ENCODE data around the gene CDK5RAP2.

Gene CDK5RAP2

DNA sequence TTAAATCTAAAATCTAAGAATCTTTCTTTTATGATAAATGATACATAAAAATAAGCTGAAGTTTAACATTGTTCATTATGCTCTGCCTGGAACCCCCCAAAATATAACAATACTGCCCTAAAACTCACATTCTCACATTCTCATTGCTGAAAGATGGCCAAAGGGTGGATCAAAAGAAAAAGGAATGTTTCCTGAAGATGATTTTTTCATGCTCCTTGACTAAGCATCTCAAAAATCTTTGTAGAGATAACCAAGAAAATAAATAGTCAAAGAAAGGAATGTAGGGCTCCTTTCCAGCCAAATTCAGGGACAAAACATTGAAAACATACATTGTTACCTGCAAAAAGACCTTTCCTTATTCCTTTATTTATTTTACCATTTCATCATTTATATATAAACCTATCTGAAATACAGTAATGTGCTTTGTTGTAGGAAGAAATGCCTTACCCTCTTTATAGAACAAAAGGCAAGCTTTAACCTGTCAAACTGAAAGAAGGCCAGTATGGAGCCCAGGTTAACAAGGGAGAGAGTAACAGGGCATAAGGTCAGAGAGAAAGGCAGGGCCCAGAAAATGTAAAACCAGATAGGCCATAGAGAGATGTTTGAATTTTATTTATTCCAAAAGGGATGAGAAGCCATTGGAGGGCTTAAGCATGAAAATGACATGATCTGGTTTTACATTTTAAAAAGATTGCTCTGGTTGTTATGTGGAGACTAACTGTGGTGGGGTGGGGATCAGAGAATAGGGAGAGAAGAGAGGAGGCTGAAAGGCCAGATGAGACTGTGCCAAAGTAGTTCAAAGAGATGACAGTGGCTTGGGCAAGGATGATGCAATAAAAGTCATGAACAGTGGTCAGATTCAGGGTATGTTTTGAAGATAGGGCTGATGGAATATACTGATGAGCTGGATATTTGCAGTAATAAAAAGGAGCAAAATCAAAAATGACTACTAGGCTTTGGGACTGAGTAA, 37.3 kb upstream of the CDK5RAP2 start:
- Histone ChIP-seq H3K36me3 (ENCODE audit: control insufficient read depth in 1 of 2, insufficient read depth in 2 of 2, low read length in 2 of 2) (no peaks in the 10 kb centered on the region), H3K27me3 (ENCODE audit: control insufficient read depth in 1 of 2, insufficient read depth in 2 of 2, low read length in 2 of 2) (no peaks in the 10 kb centered on the region), H3K9ac (ENCODE audit: low read depth in 1 of 2, low read length in 2 of 2) (no peak overlapping the region), H3K4me3 (ENCODE audit: low read depth in 1 of 2, low read length in 2 of 2) (no peak overlapping the region), H3K4me1 (ENCODE audit: control insufficient read depth in 1 of 2, insufficient read depth in 2 of 2, low read length in 2 of 2) (no peaks in the 10 kb centered on the region), H3K9me3 (ENCODE audit: control insufficient read depth in 1 of 2, low read length in 2 of 2) (no peaks in the 10 kb centered on the region), H3K27ac (ENCODE audit: low read depth, low read length) (no peak overlapping the region)

DNA sequence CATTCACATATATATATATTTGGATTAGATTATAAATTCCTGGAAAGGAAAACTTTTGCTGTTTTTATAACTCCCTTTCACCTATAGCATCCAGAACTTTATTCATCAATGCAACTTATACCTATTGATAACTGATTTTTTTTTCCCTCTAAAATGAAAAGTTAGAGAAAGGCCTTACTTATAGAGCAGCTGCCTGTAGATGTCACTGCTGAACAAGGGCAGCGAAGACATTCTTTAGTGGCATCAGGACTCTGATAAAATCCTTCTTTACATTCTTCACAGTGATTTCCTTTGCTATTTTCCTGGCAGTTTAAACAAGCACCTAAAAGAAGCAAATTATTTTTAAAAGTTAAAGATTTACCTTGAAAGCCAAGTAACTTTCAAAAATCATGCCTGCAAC, 32.3 kb upstream of the CDK5RAP2 start:
- H3K4me1 ChIP-seq (ENCODE audit: control insufficient read depth in 1 of 2, insufficient read depth in 2 of 2, low read length in 2 of 2) = no peaks in the 10 kb centered on the region
- H3K9ac ChIP-seq (ENCODE audit: low read depth in 1 of 2, low read length in 2 of 2) = no peak overlapping the region
- no peaks in the 10 kb centered on the region for H3K27me3 ChIP-seq (ENCODE audit: control insufficient read depth in 1 of 2, insufficient read depth in 2 of 2, low read length in 2 of 2)
- peaks cover 0 to 5% of the 10 kb centered on the region in 2 donors for H3K36me3 ChIP-seq (ENCODE audit: control insufficient read depth in 1 of 2, insufficient read depth in 2 of 2, low read length in 2 of 2)
- no peaks in the 10 kb centered on the region for H3K9me3 ChIP-seq (ENCODE audit: control insufficient read depth in 1 of 2, low read length in 2 of 2)
- H3K4me3 ChIP-seq (ENCODE audit: low read depth in 1 of 2, low read length in 2 of 2) = no peak overlapping the region
- no peak overlapping the region for H3K27ac ChIP-seq (ENCODE audit: low read depth, low read length)

DNA sequence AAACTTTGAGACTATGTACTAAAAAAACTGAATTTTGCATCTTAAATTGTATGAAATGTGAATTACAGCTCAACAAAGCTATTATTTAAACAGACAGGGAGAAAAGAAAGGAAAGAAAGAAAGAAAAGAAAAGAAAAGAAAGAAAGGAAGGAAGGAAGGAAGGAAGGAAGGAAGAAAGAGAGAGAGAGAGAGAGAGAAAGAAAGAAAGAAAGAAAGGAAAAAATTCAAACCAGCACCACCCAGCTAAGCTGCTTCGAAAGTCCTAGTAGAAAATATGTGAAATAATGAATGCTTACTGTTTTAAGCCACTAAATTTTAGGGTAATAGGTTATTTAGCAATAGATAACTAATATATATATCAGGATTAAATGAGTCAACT, 31.7 kb upstream of the CDK5RAP2 start:
- Histone ChIP-seq H3K9me3 (ENCODE audit: control insufficient read depth in 1 of 2, low read length in 2 of 2) (no peaks in the 10 kb centered on the region), H3K4me1 (ENCODE audit: control insufficient read depth in 1 of 2, insufficient read depth in 2 of 2, low read length in 2 of 2) (no peaks in the 10 kb centered on the region), H3K27me3 (ENCODE audit: control insufficient read depth in 1 of 2, insufficient read depth in 2 of 2, low read length in 2 of 2) (no peaks in the 10 kb centered on the region), H3K36me3 (ENCODE audit: control insufficient read depth in 1 of 2, insufficient read depth in 2 of 2, low read length in 2 of 2) (peaks cover 0 to 10% of the 10 kb centered on the region in 2 donors), H3K27ac (ENCODE audit: low read depth, low read length) (no peak overlapping the region), H3K4me3 (ENCODE audit: low read depth in 1 of 2, low read length in 2 of 2) (no peak overlapping the region), H3K9ac (ENCODE audit: low read depth in 1 of 2, low read length in 2 of 2) (no peak overlapping the region)

- H3K4me1 ChIP-seq (ENCODE audit: control insufficient read depth in 1 of 2, insufficient read depth in 2 of 2, low read length in 2 of 2) = no peaks in the 10 kb centered on the region
- H3K9me3 ChIP-seq (ENCODE audit: control insufficient read depth in 1 of 2, low read length in 2 of 2) = no peaks in the 10 kb centered on the region
- H3K27ac ChIP-seq (ENCODE audit: low read depth, low read length) = no peak overlapping the region
- no peak overlapping the region for H3K4me3 ChIP-seq (ENCODE audit: low read depth in 1 of 2, low read length in 2 of 2)
- H3K27me3 ChIP-seq (ENCODE audit: control insufficient read depth in 1 of 2, insufficient read depth in 2 of 2, low read length in 2 of 2) = no peaks in the 10 kb centered on the region
- peaks cover 0 to 10% of the 10 kb centered on the region in 2 donors for H3K36me3 ChIP-seq (ENCODE audit: control insufficient read depth in 1 of 2, insufficient read depth in 2 of 2, low read length in 2 of 2)
- H3K9ac ChIP-seq (ENCODE audit: low read depth in 1 of 2, low read length in 2 of 2) = no peak overlapping the region
Measured at GRCh38 chr9:120610975-120611689, 31.2 kb upstream of the CDK5RAP2 start.

DNA sequence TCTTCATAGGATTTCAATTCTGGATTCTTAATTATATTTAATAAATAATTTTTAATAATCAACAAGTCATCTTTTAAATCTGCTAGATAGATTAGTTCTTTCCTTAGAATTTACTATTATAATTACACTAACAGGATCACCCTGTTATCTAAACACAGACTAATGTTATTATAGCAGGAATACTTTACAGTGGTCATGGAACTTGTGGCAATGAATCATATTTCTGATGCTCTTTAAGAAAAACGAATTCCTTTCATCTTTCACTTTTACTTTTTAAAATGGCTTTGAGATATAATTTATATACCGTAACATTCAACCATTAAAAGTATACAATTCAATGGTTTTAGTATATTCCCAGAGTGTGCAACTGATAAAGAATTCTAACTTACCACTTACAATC, 29.7 kb upstream of the CDK5RAP2 start:
- H3K9ac ChIP-seq (ENCODE audit: low read depth in 1 of 2, low read length in 2 of 2) = no peak overlapping the region
- no peak overlapping the region for H3K4me3 ChIP-seq (ENCODE audit: low read depth in 1 of 2, low read length in 2 of 2)
- no peaks in the 10 kb centered on the region for H3K9me3 ChIP-seq (ENCODE audit: control insufficient read depth in 1 of 2, low read length in 2 of 2)
- H3K36me3 ChIP-seq (ENCODE audit: control insufficient read depth in 1 of 2, insufficient read depth in 2 of 2, low read length in 2 of 2) = peaks cover 0 to 16% of the 10 kb centered on the region in 2 donors
- no peak overlapping the region for H3K27ac ChIP-seq (ENCODE audit: low read depth, low read length)
- no peaks in the 10 kb centered on the region for H3K27me3 ChIP-seq (ENCODE audit: control insufficient read depth in 1 of 2, insufficient read depth in 2 of 2, low read length in 2 of 2)
- no peaks in the 10 kb centered on the region for H3K4me1 ChIP-seq (ENCODE audit: control insufficient read depth in 1 of 2, insufficient read depth in 2 of 2, low read length in 2 of 2)

DNA sequence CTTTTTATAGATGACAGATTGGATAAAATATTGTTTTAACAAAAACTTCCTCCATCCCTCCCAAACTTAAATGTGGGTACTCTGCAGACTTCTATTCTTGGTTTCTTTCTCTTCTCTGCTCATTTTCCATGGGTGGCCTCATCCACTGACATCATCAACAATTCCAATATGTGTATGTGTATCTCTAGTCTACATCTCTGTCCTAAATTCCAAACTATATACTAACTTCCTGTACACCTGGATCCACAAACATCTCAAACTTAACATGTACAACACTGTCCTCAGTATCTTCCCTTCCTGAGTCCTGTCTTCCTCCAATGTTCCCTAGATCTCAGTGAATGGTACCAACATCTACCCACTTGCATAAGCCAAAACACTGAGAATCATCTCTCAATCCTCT, 28.5 kb upstream of the CDK5RAP2 start:
- no peak overlapping the region for H3K27ac ChIP-seq (ENCODE audit: low read depth, low read length)
- H3K9ac ChIP-seq (ENCODE audit: low read depth in 1 of 2, low read length in 2 of 2) = no peak overlapping the region
- no peaks in the 10 kb centered on the region for H3K9me3 ChIP-seq (ENCODE audit: control insufficient read depth in 1 of 2, low read length in 2 of 2)
- H3K4me3 ChIP-seq (ENCODE audit: low read depth in 1 of 2, low read length in 2 of 2) = no peak overlapping the region
- H3K36me3 ChIP-seq (ENCODE audit: control insufficient read depth in 1 of 2, insufficient read depth in 2 of 2, low read length in 2 of 2) = peaks cover 0 to 19% of the 10 kb centered on the region in 2 donors
- H3K4me1 ChIP-seq (ENCODE audit: control insufficient read depth in 1 of 2, insufficient read depth in 2 of 2, low read length in 2 of 2) = no peaks in the 10 kb centered on the region
- no peaks in the 10 kb centered on the region for H3K27me3 ChIP-seq (ENCODE audit: control insufficient read depth in 1 of 2, insufficient read depth in 2 of 2, low read length in 2 of 2)

GRCh38 chr9:120603591-120603990, 23.6 kb upstream of the CDK5RAP2 start:
- Histone ChIP-seq H3K4me1 (ENCODE audit: control insufficient read depth in 1 of 2, insufficient read depth in 2 of 2, low read length in 2 of 2) (no peaks in the 10 kb centered on the region), H3K9ac (ENCODE audit: low read depth in 1 of 2, low read length in 2 of 2) (no peak overlapping the region), H3K36me3 (ENCODE audit: control insufficient read depth in 1 of 2, insufficient read depth in 2 of 2, low read length in 2 of 2) (peaks cover 0 to 19% of the 10 kb centered on the region in 2 donors), H3K27ac (ENCODE audit: low read depth, low read length) (no peak overlapping the region), H3K4me3 (ENCODE audit: low read depth in 1 of 2, low read length in 2 of 2) (no peak overlapping the region), H3K27me3 (ENCODE audit: control insufficient read depth in 1 of 2, insufficient read depth in 2 of 2, low read length in 2 of 2) (no peaks in the 10 kb centered on the region), H3K9me3 (ENCODE audit: control insufficient read depth in 1 of 2, low read length in 2 of 2) (no peaks in the 10 kb centered on the region)

- Histone ChIP-seq H3K9me3 (ENCODE audit: control insufficient read depth in 1 of 2, low read length in 2 of 2) (no peaks in the 10 kb centered on the region), H3K27me3 (ENCODE audit: control insufficient read depth in 1 of 2, insufficient read depth in 2 of 2, low read length in 2 of 2) (no peaks in the 10 kb centered on the region), H3K4me1 (ENCODE audit: control insufficient read depth in 1 of 2, insufficient read depth in 2 of 2, low read length in 2 of 2) (no peaks in the 10 kb centered on the region), H3K27ac (ENCODE audit: low read depth, low read length) (no peak overlapping the region), H3K9ac (ENCODE audit: low read depth in 1 of 2, low read length in 2 of 2) (no peak overlapping the region), H3K36me3 (ENCODE audit: control insufficient read depth in 1 of 2, insufficient read depth in 2 of 2, low read length in 2 of 2) (peaks cover 0 to 19% of the 10 kb centered on the region in 2 donors), H3K4me3 (ENCODE audit: low read depth in 1 of 2, low read length in 2 of 2) (no peak overlapping the region)
Measured at GRCh38 chr9:120603010-120603409, 23.0 kb upstream of the CDK5RAP2 start.

DNA sequence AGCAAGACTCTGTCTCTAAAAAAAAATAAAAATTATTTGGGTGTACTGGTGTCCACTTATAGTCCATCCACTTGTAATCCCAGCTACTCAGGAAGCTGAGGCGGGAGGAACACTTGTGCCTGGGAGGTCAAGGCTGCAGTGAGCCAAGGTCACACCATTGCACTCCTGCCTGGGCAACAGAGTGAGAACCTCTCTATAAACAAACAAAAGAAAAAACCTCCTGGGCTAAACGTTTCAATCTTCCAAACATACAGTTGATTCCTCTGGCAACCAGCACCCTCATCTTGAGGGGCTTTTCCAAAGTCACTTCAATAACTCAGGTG, 13.9 kb upstream of the CDK5RAP2 start:
- Histone ChIP-seq H3K9me3 (ENCODE audit: control insufficient read depth in 1 of 2, low read length in 2 of 2) (no peaks in the 10 kb centered on the region), H3K27ac (ENCODE audit: low read depth, low read length) (no peak overlapping the region), H3K9ac (ENCODE audit: low read depth in 1 of 2, low read length in 2 of 2) (no peak overlapping the region), H3K27me3 (ENCODE audit: control insufficient read depth in 1 of 2, insufficient read depth in 2 of 2, low read length in 2 of 2) (no peaks in the 10 kb centered on the region), H3K4me3 (ENCODE audit: low read depth in 1 of 2, low read length in 2 of 2) (no peak overlapping the region), H3K36me3 (ENCODE audit: control insufficient read depth in 1 of 2, insufficient read depth in 2 of 2, low read length in 2 of 2) (no peaks in the 10 kb centered on the region), H3K4me1 (ENCODE audit: control insufficient read depth in 1 of 2, insufficient read depth in 2 of 2, low read length in 2 of 2) (no peaks in the 10 kb centered on the region)

DNA sequence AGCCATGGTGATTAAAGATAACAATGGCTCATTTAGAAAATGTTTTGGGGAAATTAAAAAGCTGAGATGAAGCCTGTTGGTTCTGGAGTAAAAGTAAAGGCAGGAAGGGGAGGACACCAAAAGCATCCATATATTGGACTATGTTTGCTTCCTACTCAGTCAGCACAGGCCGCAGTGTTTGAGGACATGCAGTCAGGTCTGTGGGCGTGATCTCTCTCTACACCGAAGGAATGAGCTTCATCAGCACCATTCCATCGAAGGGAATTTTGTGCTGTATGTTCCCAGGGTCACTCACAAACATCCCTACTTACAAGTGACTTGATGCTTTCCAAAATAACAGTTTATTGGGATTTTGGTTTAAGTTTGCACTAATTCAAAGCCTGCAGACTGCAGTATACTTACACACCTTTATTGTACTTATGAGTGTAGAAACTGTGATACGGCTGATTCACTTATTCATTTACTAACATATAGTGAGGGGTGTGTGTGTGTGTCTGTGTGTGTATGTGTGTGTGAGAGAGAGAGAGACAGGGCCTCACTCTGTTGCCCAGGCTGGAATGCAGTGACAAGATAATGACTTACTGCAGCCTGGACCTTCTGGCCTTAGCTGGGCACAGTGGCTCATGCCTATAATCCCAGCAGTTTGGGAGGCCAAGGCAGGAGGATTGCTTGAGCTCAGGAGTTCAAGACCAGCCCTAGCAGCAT, 13.4 kb upstream of the CDK5RAP2 start:
- no peaks in the 10 kb centered on the region for H3K9me3 ChIP-seq (ENCODE audit: control insufficient read depth in 1 of 2, low read length in 2 of 2)
- H3K4me3 ChIP-seq (ENCODE audit: low read depth in 1 of 2, low read length in 2 of 2) = no peak overlapping the region
- no peaks in the 10 kb centered on the region for H3K36me3 ChIP-seq (ENCODE audit: control insufficient read depth in 1 of 2, insufficient read depth in 2 of 2, low read length in 2 of 2)
- no peak overlapping the region for H3K9ac ChIP-seq (ENCODE audit: low read depth in 1 of 2, low read length in 2 of 2)
- no peaks in the 10 kb centered on the region for H3K4me1 ChIP-seq (ENCODE audit: control insufficient read depth in 1 of 2, insufficient read depth in 2 of 2, low read length in 2 of 2)
- no peaks in the 10 kb centered on the region for H3K27me3 ChIP-seq (ENCODE audit: control insufficient read depth in 1 of 2, insufficient read depth in 2 of 2, low read length in 2 of 2)
- no peak overlapping the region for H3K27ac ChIP-seq (ENCODE audit: low read depth, low read length)

Data from duodenal mucosa (tissue), 2 donors.